GM21576 (cell line): Measurements from ENCODE around the gene CMTR1.
A peak's percentile ranks its signal among the peaks of the same experiment; 100 is the strongest.
"Not testable (repeated sequence)": the region's sequence is repeated elsewhere in the genome, so short reads cannot be mapped to it uniquely, and the experiment has no call there.

Source experiments
- ATAC-seq: cut with Tn5 transposase; IDR thresholded peaks from one replicate; pipeline ENCODE4 v1.9.1; 2021; ENCODE audit warnings: mild to moderate bottlenecking, moderate library complexity; ENCODE audit not compliant: unreplicated experiment

Gene CMTR1, protein sequence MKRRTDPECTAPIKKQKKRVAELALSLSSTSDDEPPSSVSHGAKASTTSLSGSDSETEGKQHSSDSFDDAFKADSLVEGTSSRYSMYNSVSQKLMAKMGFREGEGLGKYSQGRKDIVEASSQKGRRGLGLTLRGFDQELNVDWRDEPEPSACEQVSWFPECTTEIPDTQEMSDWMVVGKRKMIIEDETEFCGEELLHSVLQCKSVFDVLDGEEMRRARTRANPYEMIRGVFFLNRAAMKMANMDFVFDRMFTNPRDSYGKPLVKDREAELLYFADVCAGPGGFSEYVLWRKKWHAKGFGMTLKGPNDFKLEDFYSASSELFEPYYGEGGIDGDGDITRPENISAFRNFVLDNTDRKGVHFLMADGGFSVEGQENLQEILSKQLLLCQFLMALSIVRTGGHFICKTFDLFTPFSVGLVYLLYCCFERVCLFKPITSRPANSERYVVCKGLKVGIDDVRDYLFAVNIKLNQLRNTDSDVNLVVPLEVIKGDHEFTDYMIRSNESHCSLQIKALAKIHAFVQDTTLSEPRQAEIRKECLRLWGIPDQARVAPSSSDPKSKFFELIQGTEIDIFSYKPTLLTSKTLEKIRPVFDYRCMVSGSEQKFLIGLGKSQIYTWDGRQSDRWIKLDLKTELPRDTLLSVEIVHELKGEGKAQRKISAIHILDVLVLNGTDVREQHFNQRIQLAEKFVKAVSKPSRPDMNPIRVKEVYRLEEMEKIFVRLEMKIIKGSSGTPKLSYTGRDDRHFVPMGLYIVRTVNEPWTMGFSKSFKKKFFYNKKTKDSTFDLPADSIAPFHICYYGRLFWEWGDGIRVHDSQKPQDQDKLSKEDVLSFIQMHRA

DNA sequence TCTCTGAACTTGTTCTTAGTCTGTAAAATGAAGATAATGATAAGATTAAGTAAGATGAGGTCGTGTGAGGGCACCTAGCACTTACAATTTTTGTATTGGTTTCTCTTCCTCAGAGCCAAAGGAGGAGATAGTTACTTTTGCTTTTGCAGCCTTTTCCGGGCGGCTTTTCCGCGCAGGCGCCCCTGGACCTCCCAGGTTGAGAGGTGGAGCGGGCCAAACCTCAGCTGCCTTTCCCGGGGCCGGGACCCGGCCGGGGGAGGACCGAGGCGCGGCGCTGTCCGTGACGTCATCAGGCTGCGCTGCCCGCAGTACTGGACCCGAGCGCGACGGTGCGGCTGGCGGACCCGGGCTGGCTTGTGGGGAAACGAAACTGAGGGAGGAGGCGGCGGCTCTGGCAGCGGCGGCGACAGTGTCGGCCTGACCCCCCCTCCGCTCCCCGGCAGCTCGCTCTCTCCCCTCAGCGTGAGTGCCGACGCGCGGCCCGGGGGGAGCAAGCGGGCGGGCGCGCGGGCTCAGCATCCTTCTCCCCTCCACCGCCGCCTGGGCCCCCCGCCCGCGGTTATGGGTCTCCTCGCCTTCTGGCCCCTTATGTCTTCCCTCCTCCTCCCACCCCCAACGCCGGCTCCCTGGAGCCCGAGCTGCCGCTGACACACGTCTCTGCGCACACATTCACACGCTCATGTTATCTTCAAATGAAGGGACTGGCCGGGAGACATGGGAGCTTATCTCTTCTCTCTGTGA is at the start of gene CMTR1:
CMTR1 (plus strand) TSS at position 306 of the 741 bp plus-strand sequence. CDS start 2,409 bp downstream, outside the sequence.
- peak; percentile 81 for ATAC-seq

DNA sequence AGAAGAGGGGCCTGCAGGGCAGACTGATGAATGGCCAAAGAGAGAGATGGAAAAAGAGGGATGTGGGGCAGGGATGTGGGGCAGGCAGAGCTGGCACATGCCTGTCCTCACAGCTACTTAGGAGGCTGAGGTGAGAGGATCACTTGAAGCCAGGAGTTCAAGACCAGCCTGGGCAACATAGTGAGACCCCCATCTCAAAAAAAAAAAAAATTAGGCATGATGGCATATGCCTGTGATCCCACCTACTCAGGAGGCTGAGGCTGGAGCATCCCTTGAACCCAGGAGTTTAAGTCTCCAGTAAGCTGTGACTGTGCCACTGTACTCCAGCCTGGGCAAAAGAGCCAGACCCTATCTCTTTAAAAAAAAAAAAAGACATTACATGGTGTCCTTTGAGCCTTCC is 44.4 kb upstream of the CMTR1 start:
- no peak for ATAC-seq

DNA sequence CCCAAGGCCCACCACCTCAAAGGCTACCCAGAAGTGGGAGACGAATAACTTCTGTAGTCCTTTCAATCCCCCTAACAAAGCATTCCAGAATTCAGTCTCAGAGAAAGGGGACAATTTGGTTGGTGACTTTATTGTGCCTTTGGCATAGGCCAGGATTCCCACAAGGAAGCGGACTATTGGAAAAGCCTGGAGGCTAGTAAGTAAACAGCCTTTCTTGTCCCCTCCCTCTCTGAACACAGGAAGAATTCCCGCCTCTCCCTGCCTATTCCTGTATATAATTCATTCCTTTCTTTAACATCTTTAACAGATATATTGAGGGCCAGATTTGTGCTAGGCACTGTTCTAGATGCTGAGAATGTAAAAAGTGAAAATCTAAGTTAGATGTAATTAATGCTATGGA is 43.2 kb upstream of the CMTR1 start:
- ATAC-seq = no peak

DNA sequence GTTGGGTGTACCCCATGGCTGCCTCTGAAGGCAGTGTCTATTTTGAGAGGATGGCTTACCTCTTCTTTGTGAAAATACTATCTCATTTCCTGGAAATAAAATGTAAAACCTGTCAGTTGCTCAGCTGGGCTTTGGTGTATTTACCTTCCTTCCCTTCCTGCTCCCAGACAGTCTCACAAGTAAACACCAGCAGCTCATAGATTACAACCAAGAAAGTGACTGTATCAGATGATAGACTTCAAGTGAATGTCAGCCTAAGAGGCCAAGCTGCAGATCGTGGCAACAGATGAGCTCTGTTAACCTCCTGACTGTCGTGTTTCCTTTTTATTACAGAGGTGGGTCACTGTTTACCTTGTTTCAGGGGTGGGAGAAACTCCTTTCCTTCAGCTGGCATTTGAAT is 41.9 kb upstream of the CMTR1 start:
- no peak for ATAC-seq

DNA sequence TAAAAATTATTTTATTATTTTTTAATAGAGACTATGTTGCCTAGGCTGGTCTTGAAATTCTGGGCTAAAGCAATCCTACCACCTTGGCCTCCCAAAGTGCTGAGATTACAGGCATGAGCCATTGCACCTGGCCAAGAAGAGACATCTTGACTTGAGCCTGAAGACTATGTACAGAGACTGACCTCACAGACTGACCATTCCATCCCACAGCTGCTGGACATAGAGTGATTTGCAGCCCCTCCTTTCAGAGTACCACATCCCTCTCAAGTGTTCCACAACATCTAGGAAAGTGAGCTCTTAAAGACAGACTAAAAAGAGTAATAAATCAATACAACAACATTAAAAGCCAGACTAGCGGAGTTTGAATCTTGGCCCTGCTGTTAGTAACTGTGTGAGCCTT is 40.2 kb upstream of the CMTR1 start:
- no peak for ATAC-seq

DNA sequence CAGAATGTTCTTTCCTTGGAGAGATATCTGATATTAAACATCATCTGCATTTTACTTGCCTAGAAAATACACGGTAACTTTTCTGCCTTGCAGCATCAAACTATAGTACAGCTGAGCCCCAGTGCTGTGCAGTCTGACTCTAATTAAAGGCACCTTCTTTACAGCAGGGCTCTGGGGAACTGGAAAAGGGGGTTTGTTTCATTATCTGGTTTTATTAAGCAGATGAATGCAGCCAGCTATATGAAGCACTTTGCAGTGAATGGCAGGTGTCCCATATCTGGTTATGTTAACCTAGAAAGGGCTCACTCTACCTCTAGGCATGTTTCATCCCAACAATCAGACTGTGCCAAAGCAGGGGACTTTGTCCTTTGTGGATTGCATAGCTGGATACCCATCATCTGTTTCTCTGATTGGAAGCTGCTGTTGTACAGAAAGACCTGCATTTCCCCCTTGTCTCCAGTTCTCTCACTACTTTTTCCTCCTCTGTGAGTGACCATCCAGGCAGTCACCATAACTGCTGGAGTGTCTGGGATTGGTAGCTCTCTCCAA is 39.6 kb upstream of the CMTR1 start:
- no peak for ATAC-seq

DNA sequence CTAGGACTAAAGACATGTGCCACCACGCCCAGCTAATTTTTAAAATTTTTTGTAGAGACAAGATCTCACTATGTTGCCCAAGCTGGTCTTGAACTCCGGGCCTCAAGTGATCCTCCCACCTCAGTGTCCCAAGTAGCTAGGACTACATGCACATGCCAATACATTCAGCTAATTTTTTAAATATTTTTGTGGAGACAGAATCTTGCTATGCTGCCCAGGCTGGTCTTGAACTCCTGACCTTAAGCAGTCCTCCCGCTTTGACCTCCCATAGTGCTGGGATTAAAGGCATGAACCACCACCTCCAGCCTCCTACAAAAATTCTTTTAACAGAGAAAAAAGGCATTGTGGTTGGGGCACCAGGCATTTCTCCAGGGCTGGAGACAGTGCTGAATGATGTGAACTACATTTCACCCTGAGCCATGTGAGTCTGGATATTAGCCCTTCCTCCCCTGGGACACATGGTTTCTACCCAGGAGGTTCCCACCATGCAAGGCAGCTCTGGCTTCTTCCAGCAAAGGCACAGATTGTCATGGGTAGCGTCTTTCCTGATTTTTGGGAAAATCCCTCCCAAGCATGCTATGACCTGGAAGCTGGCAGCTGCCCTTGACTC is 36.3 kb upstream of the CMTR1 start:
- no peak for ATAC-seq

DNA sequence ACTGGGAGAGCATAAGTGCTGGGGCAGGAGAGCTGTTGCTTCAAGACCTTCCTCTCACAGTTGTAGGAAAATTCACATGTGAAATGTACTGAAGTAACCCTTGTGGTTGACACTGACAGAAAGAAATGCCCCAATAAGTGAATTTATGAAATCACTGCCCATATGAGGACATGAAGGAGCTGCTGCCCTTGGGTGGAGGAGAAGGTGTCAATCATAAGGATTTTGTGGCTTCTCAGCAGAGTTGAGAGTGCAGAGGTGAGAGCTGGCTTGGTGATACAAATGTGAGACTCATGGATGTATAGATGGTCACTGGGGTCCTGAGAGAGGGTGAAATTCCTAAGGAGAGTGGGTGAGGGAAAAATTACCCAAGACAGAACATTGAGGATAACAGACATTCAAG is 33.9 kb upstream of the CMTR1 start:
- ATAC-seq = no peak

DNA sequence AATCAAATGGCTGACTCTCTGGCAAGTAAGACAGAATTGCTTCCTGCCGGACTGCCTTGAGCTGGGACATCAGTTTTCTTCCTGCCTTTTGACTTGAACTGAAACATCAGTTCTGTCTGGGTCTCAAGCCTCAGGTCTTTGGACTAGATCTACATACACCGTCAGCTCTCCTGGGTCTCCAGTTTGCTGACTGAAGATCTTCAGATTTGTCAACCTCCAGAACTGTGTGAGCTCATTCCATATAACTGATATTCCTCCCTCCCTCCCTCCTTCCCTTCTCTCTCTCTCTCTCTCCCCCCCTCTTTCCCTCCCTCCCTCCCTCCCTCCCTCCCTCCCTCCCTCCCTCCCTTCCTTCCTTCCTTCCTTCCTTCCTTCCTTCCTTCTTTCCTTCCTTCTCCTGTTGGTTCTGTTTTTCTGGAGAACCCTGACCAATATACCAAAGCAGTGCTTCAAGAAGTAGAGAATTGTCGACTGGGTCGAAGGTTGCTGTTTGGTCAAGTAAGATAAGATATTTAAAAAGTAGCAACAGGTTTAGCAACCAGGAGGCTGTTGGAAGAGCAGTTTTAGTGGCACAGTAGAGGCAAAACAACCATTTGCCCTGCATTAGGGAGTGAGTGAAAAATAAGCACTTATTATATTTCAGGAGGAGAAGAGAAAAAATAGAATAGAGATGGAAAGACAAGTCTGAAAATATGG is 33.1 kb upstream of the CMTR1 start:
- ATAC-seq = no peak

DNA sequence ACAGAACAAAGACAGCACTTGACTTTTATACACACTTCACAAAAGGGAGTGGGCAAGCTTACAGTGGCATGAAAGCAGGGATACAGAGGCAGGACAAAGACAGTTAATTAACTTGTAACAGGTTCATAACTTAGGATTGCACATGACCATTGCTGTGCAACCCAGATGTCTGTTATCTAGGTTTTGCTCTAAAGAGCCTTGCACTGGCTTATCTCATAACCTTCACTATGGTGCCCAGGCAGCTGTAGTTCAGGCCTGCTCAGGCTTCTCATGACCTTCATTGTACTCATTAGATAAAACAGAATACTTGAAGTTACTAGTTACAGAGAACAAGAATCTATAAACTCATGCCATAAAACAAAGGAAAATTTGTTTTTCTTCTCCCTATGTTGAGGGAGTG is 31.4 kb upstream of the CMTR1 start:
- ATAC-seq = not testable (repeated sequence)

DNA sequence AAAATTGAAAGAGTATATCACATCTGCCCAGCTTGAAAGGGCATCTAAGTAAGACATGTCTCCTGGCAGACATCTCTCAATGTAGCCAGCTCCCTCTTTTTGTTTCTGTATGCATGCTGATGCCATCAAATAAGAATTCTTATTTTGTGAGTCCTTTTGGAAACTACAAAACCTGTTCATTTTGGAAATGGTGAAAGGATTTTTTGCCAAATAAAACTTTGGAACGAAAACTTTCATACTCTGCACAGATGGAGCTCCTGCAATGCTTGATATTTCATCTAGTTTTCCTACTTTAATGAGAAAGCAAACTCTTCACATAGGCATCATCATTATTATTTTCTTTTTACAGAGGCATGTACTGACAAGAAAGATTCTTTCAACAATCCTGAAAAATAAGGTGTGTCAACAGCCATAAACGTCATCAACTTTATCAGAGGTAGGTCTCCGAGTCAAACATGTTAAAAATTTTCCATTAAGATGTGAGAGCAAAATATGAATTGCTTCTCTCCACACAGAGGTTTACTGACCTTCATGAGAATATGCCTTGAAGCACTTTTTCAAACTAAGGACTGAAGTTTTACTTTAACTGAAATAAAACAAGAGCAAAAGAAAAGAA is 26.2 kb upstream of the CMTR1 start:
- ATAC-seq = no peak

DNA sequence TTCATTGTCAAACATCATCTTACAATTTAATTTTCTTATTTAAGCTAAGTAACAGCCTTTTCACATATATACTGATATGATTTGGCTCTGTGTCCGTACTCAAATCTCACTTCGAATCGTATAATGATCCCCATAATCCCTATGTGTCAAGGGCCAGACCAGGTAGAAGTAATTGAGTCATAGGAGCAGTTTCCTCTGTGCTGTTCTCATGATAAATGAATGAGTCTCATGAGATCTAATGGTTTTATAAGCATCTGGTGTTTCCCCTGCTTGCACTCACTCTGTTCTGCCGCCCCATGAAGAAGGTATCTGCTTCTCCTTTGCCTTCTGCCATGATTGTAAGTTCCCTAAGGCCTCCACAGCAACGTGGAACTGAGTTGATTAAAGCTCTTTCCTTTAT is 25.1 kb upstream of the CMTR1 start:
- ATAC-seq = no peak

DNA sequence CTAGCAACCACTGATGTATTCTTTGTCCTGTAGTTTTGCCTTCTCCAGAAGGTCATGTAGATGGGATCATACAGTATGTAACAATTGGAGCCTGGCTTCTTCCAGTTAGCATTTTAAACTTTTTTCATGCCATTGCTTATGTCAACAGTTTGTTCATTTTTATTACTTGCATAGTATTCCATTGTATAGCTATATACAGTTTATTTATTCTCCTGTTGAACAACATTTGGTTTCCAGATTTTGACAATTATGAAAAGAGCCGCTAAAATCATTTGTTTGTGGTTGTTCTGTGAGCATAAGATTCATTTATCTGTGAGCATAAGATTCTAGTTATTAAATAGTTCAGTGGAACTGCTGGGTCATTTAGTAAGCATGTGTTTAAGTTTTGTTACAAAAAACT is 23.5 kb upstream of the CMTR1 start:
- no peak for ATAC-seq

DNA sequence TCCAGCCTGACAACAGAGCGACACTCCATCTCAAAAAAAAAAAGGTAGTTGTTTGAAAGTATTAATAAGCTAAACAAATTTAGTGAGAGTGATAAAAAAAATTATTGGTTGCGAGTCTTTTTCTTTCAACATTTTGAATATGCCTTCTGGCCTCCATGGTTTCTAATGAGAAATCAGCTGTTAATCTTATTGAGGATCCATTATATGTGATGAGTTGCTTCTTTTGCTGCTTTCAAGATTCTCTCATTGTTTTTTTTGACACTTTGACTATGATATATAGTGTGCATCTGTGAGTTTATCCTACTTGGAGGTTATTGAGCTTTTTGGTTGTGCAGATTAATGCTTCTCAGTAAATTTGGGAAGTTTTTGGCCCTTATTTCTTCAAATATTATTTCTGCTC is 15.6 kb upstream of the CMTR1 start:
- no peak for ATAC-seq

DNA sequence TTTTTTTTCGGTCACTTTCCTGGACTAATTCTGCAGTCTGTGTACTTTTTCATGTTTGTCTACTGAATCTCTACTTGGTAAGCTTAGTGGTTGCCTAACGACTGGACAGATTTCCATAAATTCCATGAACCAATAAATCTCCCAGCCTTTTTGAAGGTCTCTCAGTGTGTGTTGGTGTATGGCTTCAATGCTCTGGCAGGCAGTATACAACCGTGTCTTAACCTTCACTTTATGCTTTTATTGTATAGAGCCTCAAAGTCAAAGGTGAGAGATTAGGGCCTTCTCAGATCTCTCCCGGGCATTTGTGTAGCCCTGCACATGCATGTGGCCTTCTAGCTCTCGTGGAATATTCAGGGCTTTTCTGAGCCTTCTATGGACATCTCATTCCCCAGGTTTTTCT is 14.3 kb upstream of the CMTR1 start:
- no peak for ATAC-seq

DNA sequence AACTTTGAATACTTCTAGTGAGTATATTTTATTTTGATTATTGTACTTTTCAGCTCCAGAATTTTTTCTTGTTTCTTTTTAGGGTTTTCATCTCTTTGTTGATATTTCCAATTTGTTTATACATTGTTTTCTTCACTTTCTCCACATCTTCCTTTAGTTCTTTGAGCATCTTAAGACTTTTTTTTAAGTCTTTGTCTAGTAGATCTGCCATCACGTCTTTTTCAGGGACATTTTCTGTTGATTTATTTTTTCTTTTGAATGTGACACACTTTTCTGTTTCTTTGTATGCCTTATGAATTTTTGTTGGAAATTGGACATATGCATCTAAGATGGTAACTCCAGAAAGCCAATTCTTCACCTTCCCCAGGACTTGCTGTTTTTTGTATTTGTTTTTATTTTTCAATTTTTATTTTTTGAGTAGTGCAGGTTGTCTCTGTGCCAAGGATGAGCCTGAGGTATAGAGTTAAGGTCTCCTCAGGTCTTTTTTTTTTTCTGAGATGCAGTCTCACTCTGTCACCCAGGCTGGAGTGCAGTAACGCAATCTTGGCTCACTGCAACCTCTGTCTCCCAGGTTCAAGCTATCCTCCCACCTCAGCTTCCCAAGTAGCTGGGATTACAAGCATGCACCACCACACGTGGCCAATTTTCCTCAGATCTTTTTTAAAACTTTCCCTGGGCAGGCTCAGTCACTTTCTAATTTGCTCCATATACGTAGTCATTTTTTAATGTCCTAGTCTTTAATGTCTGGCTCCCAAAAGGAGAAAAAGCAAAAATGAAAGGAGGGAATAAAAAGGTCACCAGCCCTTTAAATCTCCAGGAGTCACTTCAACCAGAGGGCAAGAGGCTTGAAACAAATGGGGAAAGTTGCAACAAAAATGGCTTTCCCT is 6.7 kb upstream of the CMTR1 start:
- ATAC-seq = no peak

DNA sequence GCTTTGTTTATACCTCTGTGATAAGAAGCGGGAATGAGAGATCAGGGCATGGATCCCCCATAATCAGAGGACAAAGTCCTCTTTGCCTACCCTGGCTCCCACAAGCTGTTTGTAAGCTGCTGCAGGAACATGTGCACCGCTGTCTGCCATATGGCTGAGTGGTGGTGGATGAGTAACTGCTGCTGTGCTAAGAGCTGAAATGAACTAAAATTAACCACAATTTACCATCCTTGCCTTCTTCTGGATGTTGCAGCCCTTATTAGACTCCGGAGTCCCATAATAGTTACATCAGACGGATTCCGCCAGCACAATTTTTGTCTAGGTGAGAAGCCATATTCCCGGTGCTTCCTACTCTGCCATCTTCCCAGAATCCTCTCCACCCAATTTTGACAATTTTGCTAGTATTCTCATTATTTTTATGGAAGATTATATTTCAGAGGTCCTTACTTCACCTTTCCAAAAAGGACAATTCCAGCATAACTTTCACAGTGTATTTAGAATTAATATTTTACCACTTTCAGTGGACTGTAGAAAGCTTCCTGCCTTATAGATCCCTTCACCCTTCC is 6.0 kb upstream of the CMTR1 start:
- ATAC-seq = no peak

DNA sequence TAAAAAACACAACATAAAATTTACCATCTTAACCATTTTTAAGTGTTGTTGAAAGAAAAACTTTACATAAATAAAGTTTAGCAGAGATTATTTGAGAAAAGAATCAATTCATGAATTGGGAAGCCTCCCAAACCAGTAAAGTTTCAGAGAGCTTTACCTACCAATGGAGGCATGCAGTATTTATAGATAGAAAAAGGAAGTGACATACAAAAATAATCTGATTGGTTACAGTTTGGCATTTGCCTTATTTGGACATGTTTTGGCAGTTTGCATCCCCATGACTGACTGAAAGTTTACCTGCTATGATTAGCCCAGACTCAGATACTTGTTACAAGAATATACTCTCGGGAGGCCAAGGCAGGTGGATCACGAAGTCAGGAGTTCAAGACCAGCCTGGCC is 3.7 kb upstream of the CMTR1 start:
- no peak for ATAC-seq

DNA sequence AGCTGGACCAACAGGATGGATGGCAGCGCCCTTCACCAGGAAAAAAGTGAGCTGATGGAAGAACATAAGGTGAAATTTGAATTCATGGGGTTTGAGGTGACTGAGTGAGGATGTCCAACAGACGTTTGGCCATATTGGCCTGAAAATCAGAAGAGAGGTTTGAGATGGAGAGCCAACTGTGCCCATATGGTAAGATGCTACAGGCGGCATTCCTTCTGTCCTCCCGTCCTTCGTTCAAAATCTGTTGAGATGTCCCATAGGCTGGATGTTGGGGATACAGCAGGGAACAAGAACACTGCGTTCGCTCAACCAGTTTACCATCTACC is 468 bp upstream of the CMTR1 start:
- ATAC-seq = peak; percentile 4
